ENCODE results near the gene EBF3. TPM values are rescaled to one million over a fixed set of nuclear protein-coding genes. Genes with fewer than 3 reads are reported as not detected.

Gene EBF3
- total and polyA plus RNA-seq, 7 donors: 1.2 to 8.9 (median 4.5) TPM; not detected in 1

GRCh38 chr10:129864082-129864481 lies 100.0 kb downstream of the EBF3 start:
- peak; percentile 59 for DNase-seq
- intact Hi-C loops (cut with DNase I): no loop called here
- no peaks in the 10 kb centered on the region for H3K36me3 ChIP-seq
- H3K4me1 ChIP-seq: no peaks in the 10 kb centered on the region
- no peak overlapping the region for H3K4me3 ChIP-seq
- WGBS, 2 donors: 89 to 95% methylated on average over 4 of the region's 4 CpGs
- no peaks in the 10 kb centered on the region for H3K27me3 ChIP-seq
- H3K27ac ChIP-seq: no peak overlapping the region
- H3K9me3 ChIP-seq: no peaks in the 10 kb centered on the region
- TF ChIP-seq POLR2AphosphoS5 (IDR thresholded peaks at IDR 0.05) (no peak), EP300 (IDR thresholded peaks at IDR 0.05) (no peak), POLR2A (IDR thresholded peaks at IDR 0.05) (no peak)
- TF ChIP-seq, protein P1, sequence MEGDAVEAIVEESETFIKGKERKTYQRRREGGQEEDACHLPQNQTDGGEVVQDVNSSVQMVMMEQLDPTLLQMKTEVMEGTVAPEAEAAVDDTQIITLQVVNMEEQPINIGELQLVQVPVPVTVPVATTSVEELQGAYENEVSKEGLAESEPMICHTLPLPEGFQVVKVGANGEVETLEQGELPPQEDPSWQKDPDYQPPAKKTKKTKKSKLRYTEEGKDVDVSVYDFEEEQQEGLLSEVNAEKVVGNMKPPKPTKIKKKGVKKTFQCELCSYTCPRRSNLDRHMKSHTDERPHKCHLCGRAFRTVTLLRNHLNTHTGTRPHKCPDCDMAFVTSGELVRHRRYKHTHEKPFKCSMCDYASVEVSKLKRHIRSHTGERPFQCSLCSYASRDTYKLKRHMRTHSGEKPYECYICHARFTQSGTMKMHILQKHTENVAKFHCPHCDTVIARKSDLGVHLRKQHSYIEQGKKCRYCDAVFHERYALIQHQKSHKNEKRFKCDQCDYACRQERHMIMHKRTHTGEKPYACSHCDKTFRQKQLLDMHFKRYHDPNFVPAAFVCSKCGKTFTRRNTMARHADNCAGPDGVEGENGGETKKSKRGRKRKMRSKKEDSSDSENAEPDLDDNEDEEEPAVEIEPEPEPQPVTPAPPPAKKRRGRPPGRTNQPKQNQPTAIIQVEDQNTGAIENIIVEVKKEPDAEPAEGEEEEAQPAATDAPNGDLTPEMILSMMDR (IDR thresholded peaks at IDR 0.05): no peak

DNA sequence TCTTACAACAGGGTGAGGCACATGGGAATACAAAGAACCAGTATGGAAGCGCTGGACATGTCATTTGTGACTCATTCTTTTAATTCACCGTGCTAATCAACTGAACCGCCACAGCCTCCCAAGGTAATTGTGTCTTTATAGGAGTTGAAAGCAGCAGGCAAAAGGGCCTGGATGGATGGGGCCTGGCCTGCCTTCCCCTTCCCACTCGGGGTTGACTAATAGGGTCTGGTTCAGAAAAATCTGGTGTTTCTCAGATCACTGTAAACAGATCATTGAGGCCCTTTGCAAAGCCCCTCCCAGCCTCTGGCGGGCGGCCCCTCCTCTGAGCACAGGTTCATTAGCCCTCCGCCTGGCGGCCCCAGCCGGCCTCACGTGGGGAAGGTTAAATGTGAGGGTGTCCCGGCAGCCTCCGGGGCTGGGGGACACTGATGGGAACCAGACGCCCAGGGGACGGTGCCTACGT lies 100.8 kb downstream of the EBF3 start:
- DNase-seq: peak; percentile 46
- Histone ChIP-seq H3K9me3 (no peaks in the 10 kb centered on the region), H3K36me3 (no peaks in the 10 kb centered on the region), H3K27ac (no peak overlapping the region), H3K4me1 (no peaks in the 10 kb centered on the region), H3K27me3 (no peaks in the 10 kb centered on the region), H3K4me3 (no peak overlapping the region)
- WGBS, 2 donors: 58 to 69% methylated on average over 15 of the region's 15 CpGs
- intact Hi-C loops (cut with DNase I): no loop called here
- TF ChIP-seq EP300 (IDR thresholded peaks at IDR 0.05) (no peak), POLR2A (IDR thresholded peaks at IDR 0.05) (no peak), POLR2AphosphoS5 (IDR thresholded peaks at IDR 0.05) (no peak)
- TF ChIP-seq, protein P1 (IDR thresholded peaks at IDR 0.05): no peak

DNA sequence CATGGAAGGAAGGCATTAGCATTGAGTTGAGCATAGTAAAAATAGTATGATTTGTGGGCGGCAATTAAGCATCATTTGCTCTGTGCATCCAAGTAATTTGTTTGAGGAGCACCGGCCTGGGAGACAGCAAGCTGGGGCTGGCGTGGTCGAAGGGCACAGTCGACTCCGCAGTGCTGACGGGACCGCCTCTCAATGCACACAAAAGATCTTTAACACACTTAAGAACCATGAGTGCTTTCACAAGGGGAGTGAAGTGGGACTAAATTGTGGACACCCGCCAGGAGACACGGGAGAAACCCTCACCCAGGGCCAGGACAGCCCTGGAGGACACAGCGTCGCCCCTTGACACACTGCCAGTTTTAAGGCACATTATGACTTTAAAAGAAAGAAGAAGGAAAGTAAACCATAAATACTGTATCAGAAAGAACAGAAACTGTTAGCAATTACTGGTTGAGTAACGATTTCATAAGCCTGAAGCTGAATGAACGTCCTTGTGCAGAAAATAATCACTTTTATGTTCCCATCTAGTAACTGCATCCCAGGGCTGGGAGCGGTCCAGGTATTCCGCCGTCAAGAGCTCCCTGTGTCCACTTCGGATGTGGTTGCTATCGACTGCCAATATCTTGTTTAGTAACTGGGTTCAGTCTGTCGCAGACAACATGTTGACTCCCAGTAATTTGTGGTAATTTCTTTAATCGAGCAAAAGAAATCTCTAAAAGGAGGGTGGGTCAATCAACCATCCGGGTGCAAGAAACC lies 102.1 kb downstream of the EBF3 start:
- Histone ChIP-seq H3K4me3 (no peak overlapping the region), H3K27ac (no peak overlapping the region), H3K36me3 (no peaks in the 10 kb centered on the region), H3K9me3 (no peaks in the 10 kb centered on the region), H3K4me1 (no peaks in the 10 kb centered on the region), H3K27me3 (no peaks in the 10 kb centered on the region)
- TF ChIP-seq, protein P1 (IDR thresholded peaks at IDR 0.05): no peak
- TF ChIP-seq POLR2AphosphoS5 (IDR thresholded peaks at IDR 0.05) (no peak), POLR2A (IDR thresholded peaks at IDR 0.05) (no peak), EP300 (IDR thresholded peaks at IDR 0.05) (no peak)
- peak; percentile 40 for DNase-seq
- intact Hi-C loops (cut with DNase I): no loop called here
- WGBS, 2 donors: 59 to 77% methylated on average over 22 of the region's 22 CpGs

DNA sequence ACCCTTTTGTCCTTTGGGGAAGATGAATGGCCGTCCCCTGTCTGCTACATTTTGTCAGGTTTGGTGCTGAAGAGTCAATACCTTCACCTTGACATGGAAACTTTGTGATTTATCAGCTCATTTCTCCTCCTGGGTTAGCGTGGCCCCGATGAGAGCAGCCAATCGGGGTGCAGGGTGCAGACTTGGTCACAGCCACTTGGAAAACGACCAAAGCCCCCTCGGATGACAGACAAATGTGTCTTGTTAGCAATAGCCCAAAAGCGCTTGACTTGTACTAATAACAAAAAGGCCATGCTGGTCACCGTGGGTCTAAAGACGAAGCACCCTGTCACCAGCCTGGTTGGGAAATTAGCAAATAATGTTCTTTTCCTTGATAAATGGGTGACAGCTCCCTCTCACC lies 103.7 kb downstream of the EBF3 start:
- no peaks in the 10 kb centered on the region for H3K36me3 ChIP-seq
- WGBS, 2 donors: 84 to 89% methylated on average over 9 of the region's 9 CpGs
- intact Hi-C loops (cut with DNase I): no loop called here
- no peaks in the 10 kb centered on the region for H3K27me3 ChIP-seq
- no peak overlapping the region for H3K4me3 ChIP-seq
- H3K4me1 ChIP-seq: no peaks in the 10 kb centered on the region
- no peak overlapping the region for H3K27ac ChIP-seq
- H3K9me3 ChIP-seq: peaks cover 0 to 2% (median 0%) of the 10 kb centered on the region in 4 donors
- DNase-seq: peak; percentile 14
- TF ChIP-seq EP300 (IDR thresholded peaks at IDR 0.05): no peak
- no peak for TF ChIP-seq POLR2A (IDR thresholded peaks at IDR 0.05)
- no peak for TF ChIP-seq POLR2AphosphoS5 (IDR thresholded peaks at IDR 0.05)

DNA sequence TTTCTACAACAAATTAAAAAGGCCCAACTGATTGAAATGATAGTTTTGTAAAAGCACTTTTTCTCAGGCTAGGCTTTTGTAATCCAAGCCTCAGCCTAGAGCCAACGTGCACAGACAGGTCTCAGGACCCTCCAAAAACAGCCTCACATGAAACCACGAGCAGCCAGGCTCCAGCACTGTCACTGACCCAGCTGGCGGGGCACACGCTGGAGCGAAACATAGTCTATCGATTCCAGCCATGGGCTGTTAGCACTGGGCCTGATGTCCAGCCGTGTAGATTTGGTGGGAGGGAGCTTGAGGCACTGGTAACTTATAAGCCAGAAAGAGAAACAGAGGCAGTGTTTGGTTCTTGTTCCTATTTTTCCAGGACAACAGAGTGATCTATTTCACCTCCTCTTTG lies 104.5 kb downstream of the EBF3 start:
- no peak for TF ChIP-seq POLR2AphosphoS5 (IDR thresholded peaks at IDR 0.05)
- TF ChIP-seq EP300 (IDR thresholded peaks at IDR 0.05): no peak
- TF ChIP-seq POLR2A (IDR thresholded peaks at IDR 0.05): no peak
- TF ChIP-seq, protein P1 (IDR thresholded peaks at IDR 0.05): no peak
- DNase-seq: no peak
- peaks cover 0 to 2% (median 0%) of the 10 kb centered on the region in 4 donors for H3K9me3 ChIP-seq
- H3K27ac ChIP-seq: no peak overlapping the region
- intact Hi-C loops (cut with DNase I): no loop called here
- H3K4me1 ChIP-seq: no peaks in the 10 kb centered on the region
- no peak overlapping the region for H3K4me3 ChIP-seq
- H3K36me3 ChIP-seq: no peaks in the 10 kb centered on the region
- WGBS, 2 donors: 92% methylated on average over 7 of the region's 7 CpGs
- H3K27me3 ChIP-seq: no peaks in the 10 kb centered on the region

Measured in sigmoid colon (tissue), 7 donors.